ENCODE data around the gene XBP1. TPM values are rescaled to one million over a fixed set of nuclear protein-coding genes. Genes with fewer than 3 reads are reported as not detected.
"Not testable (repeated sequence)": the region's sequence is repeated elsewhere in the genome, so short reads cannot be mapped to it uniquely, and the experiment has no call there.

The XBP1 gene
- polyA plus RNA-seq, 1 of the 3 experiments (the other 2 are of a cell fraction): 55.6 TPM

GRCh38 chr22:28759861-28760560 is 40.4 kb downstream of the XBP1 start:
- ChIA-PET CTCF (interaction anchor here (1.0 kb wide), 1 partner anchor 13 kb away, joined by 3 read pairs; no protein-coding TSS in a partner anchor), POLR2A (interaction anchor here (0.6 kb wide), 1 partner anchor 73 kb away, joined by 3 read pairs; no protein-coding TSS in a partner anchor)
- 90% methylated on average over 3 of the region's 3 CpGs for WGBS (ENCODE audit: low lambda C conversion rate)
- H3K79me2 ChIP-seq (ENCODE audit: insufficient read depth): no peaks in the 10 kb centered on the region
- H3K9ac ChIP-seq: no peak overlapping the region
- no peaks in the 10 kb centered on the region for H3K27me3 ChIP-seq (ENCODE audit: insufficient read depth)
- H3K4me3 ChIP-seq (ENCODE audit: low read depth in 2 of 2, low read length in 1 of 2): no peak overlapping the region
- no peak overlapping the region for H3K4me2 ChIP-seq
- no peaks in the 10 kb centered on the region for H3K9me3 ChIP-seq
- no peaks in the 10 kb centered on the region for H3K36me3 ChIP-seq (replicated peaks in 1 of 2; ENCODE audit: control insufficient read depth in 1 of 2, insufficient read depth in 2 of 2, low read length in 1 of 2)
- no peaks in the 10 kb centered on the region for H4K20me1 ChIP-seq (ENCODE audit: insufficient read depth)
- no peak overlapping the region for H2AFZ ChIP-seq (ENCODE audit: low read depth)
- no peak for DNase-seq
- no peak overlapping the region for H3K27ac ChIP-seq (ENCODE audit: low read depth in 2 of 2, low read length in 1 of 2)
- TF ChIP-seq YY1 (IDR thresholded peaks at IDR 0.05; ENCODE audit: low read depth) (no peak), TEAD4 (IDR thresholded peaks at IDR 0.05; ENCODE audit: borderline replicate concordance, insufficient read depth) (no peak), CTCF (IDR thresholded peaks at IDR 0.05) (no peak), EP300 (IDR thresholded peaks at IDR 0.05; ENCODE audit: borderline replicate concordance in 1 of 2, low read depth in 1 of 2, low read length in 1 of 2) (no peak), RFX5 (IDR thresholded peaks at IDR 0.05; ENCODE audit: low read length) (no peak), MAX (IDR thresholded peaks at IDR 0.05; ENCODE audit: low read depth) (no peak), REST (IDR thresholded peaks at IDR 0.05; ENCODE audit: low read depth, low read length) (no peak), PBX3 (IDR thresholded peaks at IDR 0.05) (no peak), USF2 (IDR thresholded peaks at IDR 0.05; ENCODE audit: borderline replicate concordance, low read depth, low read length) (no peak), POLR2AphosphoS5 (IDR thresholded peaks at IDR 0.05; ENCODE audit: low read depth, low read length) (no peak), RXRA (IDR thresholded peaks at IDR 0.05; ENCODE audit: borderline replicate concordance, low read depth) (no peak)
- no peaks in the 10 kb centered on the region for H3K9me2 ChIP-seq
- no peaks in the 10 kb centered on the region for H3K4me1 ChIP-seq (ENCODE audit: control insufficient read depth in 1 of 2, insufficient read depth in 2 of 2, low read depth in 1 of 2, low read length in 1 of 2)
- peaks cover 9% of the 10 kb centered on the region for H3F3A ChIP-seq (replicated peaks; ENCODE audit: insufficient read depth)

GRCh38 chr22:28754512-28754911 is 45.9 kb downstream of the XBP1 start:
- H3K9ac ChIP-seq; H3K4me3 ChIP-seq (ENCODE audit: low read depth in 2 of 2, low read length in 1 of 2); H4K20me1 ChIP-seq (ENCODE audit: insufficient read depth); H3K9me2 ChIP-seq; H3K4me1 ChIP-seq (ENCODE audit: control insufficient read depth in 1 of 2, insufficient read depth in 2 of 2, low read depth in 1 of 2, low read length in 1 of 2); DNase-seq; H3K4me2 ChIP-seq; H3K9me3 ChIP-seq; H3K79me2 ChIP-seq (ENCODE audit: insufficient read depth); H3K27ac ChIP-seq (ENCODE audit: low read depth in 2 of 2, low read length in 1 of 2); H2AFZ ChIP-seq (ENCODE audit: low read depth); POLR2A ChIA-PET; H3K27me3 ChIP-seq (ENCODE audit: insufficient read depth): not testable (repeated sequence)
- Histone ChIP-seq H3F3A (replicated peaks; ENCODE audit: insufficient read depth) (peaks cover 13% of the 10 kb centered on the region), H3K36me3 (replicated peaks in 1 of 2; ENCODE audit: control insufficient read depth in 1 of 2, insufficient read depth in 2 of 2, low read length in 1 of 2) (peaks cover 0 to 19% of the 10 kb centered on the region in 2 experiments)
- CTCF ChIA-PET: interaction anchor here (1.5 kb wide), 1 partner anchor 75 kb away, joined by 3 read pairs; no protein-coding TSS in a partner anchor
- 95% methylated on average over 3 of the region's 3 CpGs for WGBS (ENCODE audit: low lambda C conversion rate)
